ENCODE data around the gene DISP3.

Gene DISP3

GRCh38 chr1:11449100-11449403 is 29.9 kb upstream of the DISP3 start:
- Mint-ChIP-seq H3K4me1 (ENCODE audit: low read depth) (no peaks in the 10 kb centered on the region), H3K27me3 (no peaks in the 10 kb centered on the region), H3K4me3 (no peak overlapping the region), H3K27ac (no peak overlapping the region), H3K36me3 (ENCODE audit: low read depth) (no peaks in the 10 kb centered on the region), H3K9me3 (no peaks in the 10 kb centered on the region)
- DNase-seq: no peak

- no peaks in the 10 kb centered on the region for H3K9me3 Mint-ChIP-seq
- no peaks in the 10 kb centered on the region for H3K27me3 Mint-ChIP-seq
- no peak overlapping the region for H3K27ac Mint-ChIP-seq
- H3K4me1 Mint-ChIP-seq (ENCODE audit: low read depth): no peaks in the 10 kb centered on the region
- H3K4me3 Mint-ChIP-seq: no peak overlapping the region
- H3K36me3 Mint-ChIP-seq (ENCODE audit: low read depth): no peaks in the 10 kb centered on the region
- DNase-seq: no peak
Observed at GRCh38 chr1:11450310-11450709, 28.6 kb upstream of the DISP3 start.

- Mint-ChIP-seq H3K36me3 (ENCODE audit: low read depth) (no peaks in the 10 kb centered on the region), H3K9me3 (no peaks in the 10 kb centered on the region), H3K4me3 (no peak overlapping the region), H3K27ac (no peak overlapping the region), H3K4me1 (ENCODE audit: low read depth) (peaks cover 15% of the 10 kb centered on the region), H3K27me3 (no peaks in the 10 kb centered on the region)
- no peak for DNase-seq
Observed at GRCh38 chr1:11453742-11454491, 25.0 kb upstream of the DISP3 start.

- H3K9me3 Mint-ChIP-seq: no peaks in the 10 kb centered on the region
- no peaks in the 10 kb centered on the region for H3K36me3 Mint-ChIP-seq (ENCODE audit: low read depth)
- no peaks in the 10 kb centered on the region for H3K27me3 Mint-ChIP-seq
- peaks cover 15% of the 10 kb centered on the region for H3K4me1 Mint-ChIP-seq (ENCODE audit: low read depth)
- H3K4me3 Mint-ChIP-seq: no peak overlapping the region
- H3K27ac Mint-ChIP-seq: no peak overlapping the region
- no peak for DNase-seq
Observed at GRCh38 chr1:11455967-11456570, 22.9 kb upstream of the DISP3 start.

GRCh38 chr1:11456965-11457364 is 22.0 kb upstream of the DISP3 start:
- Mint-ChIP-seq H3K4me1 (ENCODE audit: low read depth) (peaks cover 15% of the 10 kb centered on the region), H3K9me3 (no peaks in the 10 kb centered on the region), H3K27ac (no peak overlapping the region), H3K27me3 (peaks cover 4% of the 10 kb centered on the region), H3K4me3 (no peak overlapping the region), H3K36me3 (ENCODE audit: low read depth) (no peaks in the 10 kb centered on the region)
- DNase-seq: no peak

GRCh38 chr1:11458811-11459275 is 20.1 kb upstream of the DISP3 start:
- Mint-ChIP-seq H3K27ac (no peak overlapping the region), H3K9me3 (no peaks in the 10 kb centered on the region), H3K4me1 (ENCODE audit: low read depth) (peaks cover 15% of the 10 kb centered on the region), H3K27me3 (peaks cover 16% of the 10 kb centered on the region), H3K36me3 (ENCODE audit: low read depth) (no peaks in the 10 kb centered on the region), H3K4me3 (no peak overlapping the region)
- DNase-seq: no peak

GRCh38 chr1:11461531-11462137 is 17.3 kb upstream of the DISP3 start:
- H3K27me3 Mint-ChIP-seq: peaks cover 16% of the 10 kb centered on the region
- no peak overlapping the region for H3K27ac Mint-ChIP-seq
- H3K4me3 Mint-ChIP-seq: no peak overlapping the region
- DNase-seq: no peak
- peaks cover 10% of the 10 kb centered on the region for H3K4me1 Mint-ChIP-seq (ENCODE audit: low read depth)
- no peaks in the 10 kb centered on the region for H3K9me3 Mint-ChIP-seq
- no peaks in the 10 kb centered on the region for H3K36me3 Mint-ChIP-seq (ENCODE audit: low read depth)

- H3K27me3 Mint-ChIP-seq: peaks cover 16% of the 10 kb centered on the region
- no peak for DNase-seq
- peaks cover 3% of the 10 kb centered on the region for H3K4me1 Mint-ChIP-seq (ENCODE audit: low read depth)
- H3K27ac Mint-ChIP-seq: no peak overlapping the region
- H3K4me3 Mint-ChIP-seq: no peak overlapping the region
- H3K9me3 Mint-ChIP-seq: no peaks in the 10 kb centered on the region
- no peaks in the 10 kb centered on the region for H3K36me3 Mint-ChIP-seq (ENCODE audit: low read depth)
Observed at GRCh38 chr1:11462224-11462923, 16.6 kb upstream of the DISP3 start.

GRCh38 chr1:11463177-11463576 is 15.8 kb upstream of the DISP3 start:
- Mint-ChIP-seq H3K27me3 (peaks cover 16% of the 10 kb centered on the region), H3K27ac (no peak overlapping the region), H3K4me1 (ENCODE audit: low read depth) (no peaks in the 10 kb centered on the region), H3K4me3 (no peak overlapping the region), H3K9me3 (no peaks in the 10 kb centered on the region), H3K36me3 (ENCODE audit: low read depth) (no peaks in the 10 kb centered on the region)
- no peak for DNase-seq

- Mint-ChIP-seq H3K36me3 (ENCODE audit: low read depth) (no peaks in the 10 kb centered on the region), H3K4me1 (ENCODE audit: low read depth) (no peaks in the 10 kb centered on the region), H3K27ac (no peak overlapping the region), H3K9me3 (no peaks in the 10 kb centered on the region), H3K27me3 (peaks cover 19% of the 10 kb centered on the region), H3K4me3 (no peak overlapping the region)
- no peak for DNase-seq
Observed at GRCh38 chr1:11465307-11465706, 13.6 kb upstream of the DISP3 start.

GRCh38 chr1:11466416-11466815 is 12.5 kb upstream of the DISP3 start:
- Mint-ChIP-seq H3K27ac (no peak overlapping the region), H3K4me3 (no peak overlapping the region), H3K36me3 (ENCODE audit: low read depth) (no peaks in the 10 kb centered on the region), H3K4me1 (ENCODE audit: low read depth) (no peaks in the 10 kb centered on the region), H3K9me3 (no peaks in the 10 kb centered on the region), H3K27me3 (peaks cover 19% of the 10 kb centered on the region)
- DNase-seq: no peak

- H3K27ac Mint-ChIP-seq: no peak overlapping the region
- peaks cover 3% of the 10 kb centered on the region for H3K27me3 Mint-ChIP-seq
- DNase-seq: no peak
- H3K9me3 Mint-ChIP-seq: no peaks in the 10 kb centered on the region
- H3K36me3 Mint-ChIP-seq (ENCODE audit: low read depth): no peaks in the 10 kb centered on the region
- no peak overlapping the region for H3K4me3 Mint-ChIP-seq
- peaks cover 2% of the 10 kb centered on the region for H3K4me1 Mint-ChIP-seq (ENCODE audit: low read depth)
Observed at GRCh38 chr1:11468878-11469277, 10.1 kb upstream of the DISP3 start.

GRCh38 chr1:11470912-11471311 is 8.0 kb upstream of the DISP3 start:
- no peak for DNase-seq
- Mint-ChIP-seq H3K4me3 (no peak overlapping the region), H3K27ac (no peak overlapping the region), H3K4me1 (ENCODE audit: low read depth) (peaks cover 2% of the 10 kb centered on the region), H3K36me3 (ENCODE audit: low read depth) (no peaks in the 10 kb centered on the region), H3K9me3 (no peaks in the 10 kb centered on the region), H3K27me3 (peaks cover 13% of the 10 kb centered on the region)

- no peak overlapping the region for H3K4me3 Mint-ChIP-seq
- DNase-seq: no peak
- H3K36me3 Mint-ChIP-seq (ENCODE audit: low read depth): no peaks in the 10 kb centered on the region
- peaks cover 18% of the 10 kb centered on the region for H3K27me3 Mint-ChIP-seq
- H3K4me1 Mint-ChIP-seq (ENCODE audit: low read depth): peaks cover 2% of the 10 kb centered on the region
- no peaks in the 10 kb centered on the region for H3K9me3 Mint-ChIP-seq
- H3K27ac Mint-ChIP-seq: no peak overlapping the region
Observed at GRCh38 chr1:11471473-11471872, 7.5 kb upstream of the DISP3 start.

GRCh38 chr1:11472284-11472683 is 6.7 kb upstream of the DISP3 start:
- Mint-ChIP-seq H3K4me3 (no peak overlapping the region), H3K4me1 (ENCODE audit: low read depth) (peaks cover 2% of the 10 kb centered on the region), H3K36me3 (ENCODE audit: low read depth) (no peaks in the 10 kb centered on the region), H3K27ac (no peak overlapping the region), H3K27me3 (peaks cover 23% of the 10 kb centered on the region), H3K9me3 (no peaks in the 10 kb centered on the region)
- DNase-seq: no peak

All from activated T-cell treated with anti-CD3 and anti-CD28 coated beads, Interleukin-2, amount 50 U/mL, for 24 hours (primary cell).